ENCODE results near the gene ANKRD44.

Gene ANKRD44

DNA sequence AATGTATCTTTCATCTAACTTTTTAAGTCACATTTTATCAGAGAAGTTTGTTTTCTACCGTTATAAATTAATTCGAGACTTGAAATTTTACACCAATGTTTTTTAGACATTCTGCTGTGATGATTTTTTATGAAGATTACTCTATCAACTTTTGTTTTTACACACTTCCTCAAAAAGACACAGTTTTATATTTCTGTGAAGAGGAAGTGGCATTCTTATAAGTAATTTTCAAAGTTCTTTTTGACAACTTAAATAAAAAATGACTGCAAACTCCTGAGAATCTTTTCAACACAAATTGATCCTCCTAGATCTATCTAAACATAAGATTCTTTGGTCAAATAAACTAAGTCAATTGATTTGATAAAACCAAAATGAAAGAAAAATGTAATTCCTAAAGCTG is 13.7 kb downstream of the ANKRD44 start:
- no peak overlapping the region for H2AFZ ChIP-seq (ENCODE audit: low read length)
- H3K79me2 ChIP-seq (ENCODE audit: insufficient read depth, low read length): peaks cover 100% of the 10 kb centered on the region
- no peaks in the 10 kb centered on the region for H3K27me3 ChIP-seq (ENCODE audit: insufficient read depth, low read length, poor library complexity, severe bottlenecking)
- peaks cover 69% of the 10 kb centered on the region for H3K4me1 ChIP-seq (ENCODE audit: insufficient read depth, low read length, poor library complexity, severe bottlenecking)
- H3K9me3 ChIP-seq (ENCODE audit: insufficient read depth, low read depth, low read length): no peaks in the 10 kb centered on the region
- H3F3A ChIP-seq (ENCODE audit: low read depth): peaks cover 9% of the 10 kb centered on the region; the same call in 1 of the 2 replicates
- H3K4me2 ChIP-seq (ENCODE audit: low read depth, low read length, poor library complexity, severe bottlenecking): peak overlapping the region; percentile 73
- TF ChIP-seq EZH2phosphoT487 (IDR thresholded peaks at IDR 0.05; ENCODE audit: borderline replicate concordance): no peak
- TF ChIP-seq, protein P1, sequence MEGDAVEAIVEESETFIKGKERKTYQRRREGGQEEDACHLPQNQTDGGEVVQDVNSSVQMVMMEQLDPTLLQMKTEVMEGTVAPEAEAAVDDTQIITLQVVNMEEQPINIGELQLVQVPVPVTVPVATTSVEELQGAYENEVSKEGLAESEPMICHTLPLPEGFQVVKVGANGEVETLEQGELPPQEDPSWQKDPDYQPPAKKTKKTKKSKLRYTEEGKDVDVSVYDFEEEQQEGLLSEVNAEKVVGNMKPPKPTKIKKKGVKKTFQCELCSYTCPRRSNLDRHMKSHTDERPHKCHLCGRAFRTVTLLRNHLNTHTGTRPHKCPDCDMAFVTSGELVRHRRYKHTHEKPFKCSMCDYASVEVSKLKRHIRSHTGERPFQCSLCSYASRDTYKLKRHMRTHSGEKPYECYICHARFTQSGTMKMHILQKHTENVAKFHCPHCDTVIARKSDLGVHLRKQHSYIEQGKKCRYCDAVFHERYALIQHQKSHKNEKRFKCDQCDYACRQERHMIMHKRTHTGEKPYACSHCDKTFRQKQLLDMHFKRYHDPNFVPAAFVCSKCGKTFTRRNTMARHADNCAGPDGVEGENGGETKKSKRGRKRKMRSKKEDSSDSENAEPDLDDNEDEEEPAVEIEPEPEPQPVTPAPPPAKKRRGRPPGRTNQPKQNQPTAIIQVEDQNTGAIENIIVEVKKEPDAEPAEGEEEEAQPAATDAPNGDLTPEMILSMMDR (conservative IDR thresholded peaks at IDR 0.05; ENCODE audit: low read length): no peak
- peak overlapping the region; percentile 50 for H3K4me3 ChIP-seq (ENCODE audit: low read length, poor library complexity, severe bottlenecking)
- peaks cover 3% of the 10 kb centered on the region for H4K20me1 ChIP-seq (ENCODE audit: insufficient read depth, low read length, poor library complexity, severe bottlenecking)
- no peaks in the 10 kb centered on the region for H3K9me2 ChIP-seq (replicated peaks; ENCODE audit: low read depth, low read length)
- H3K9ac ChIP-seq (ENCODE audit: low read depth, low read length, poor library complexity, severe bottlenecking): peak overlapping the region; percentile 44
- no peaks in the 10 kb centered on the region for H3K36me3 ChIP-seq (ENCODE audit: insufficient read depth, low read length)

DNA sequence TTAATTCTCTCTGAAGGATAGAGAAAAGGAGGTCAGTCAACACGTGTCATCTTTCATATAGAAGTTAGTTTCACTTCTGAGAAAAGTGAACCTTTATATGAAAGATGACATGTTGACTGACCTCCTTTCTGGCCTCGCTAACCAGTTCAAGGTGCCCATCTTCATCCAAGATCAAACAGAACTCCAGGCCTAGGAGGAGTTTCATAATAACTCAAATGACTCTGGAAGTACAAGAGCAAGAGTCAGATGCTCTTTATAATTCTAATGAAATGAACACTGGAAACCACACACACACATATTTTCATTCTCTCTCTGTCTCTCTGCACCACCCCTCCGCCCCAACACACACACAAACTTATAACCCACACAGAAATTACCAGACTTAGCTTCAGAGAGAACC is 16.3 kb downstream of the ANKRD44 start:
- H3K36me3 ChIP-seq (ENCODE audit: insufficient read depth, low read length): no peaks in the 10 kb centered on the region; the same call in 1 of the 2 replicates
- H2AFZ ChIP-seq (ENCODE audit: low read length): no peak overlapping the region
- no peaks in the 10 kb centered on the region for H3K9me3 ChIP-seq (ENCODE audit: insufficient read depth, low read depth, low read length)
- H3K4me3 ChIP-seq (ENCODE audit: low read length, poor library complexity, severe bottlenecking): no peak overlapping the region
- peaks cover 3% of the 10 kb centered on the region for H4K20me1 ChIP-seq (ENCODE audit: insufficient read depth, low read length, poor library complexity, severe bottlenecking)
- TF ChIP-seq EZH2phosphoT487 (IDR thresholded peaks at IDR 0.05; ENCODE audit: borderline replicate concordance): no peak
- TF ChIP-seq, protein P1 (conservative IDR thresholded peaks at IDR 0.05; ENCODE audit: low read length): no peak
- H3K9ac ChIP-seq (ENCODE audit: low read depth, low read length, poor library complexity, severe bottlenecking): peak overlapping the region; percentile 19
- H3K4me1 ChIP-seq (ENCODE audit: insufficient read depth, low read length, poor library complexity, severe bottlenecking): peaks cover 61% of the 10 kb centered on the region
- peaks cover 99% of the 10 kb centered on the region for H3K79me2 ChIP-seq (ENCODE audit: insufficient read depth, low read length)
- no peaks in the 10 kb centered on the region for H3K27me3 ChIP-seq (ENCODE audit: insufficient read depth, low read length, poor library complexity, severe bottlenecking)
- no peaks in the 10 kb centered on the region for H3K9me2 ChIP-seq (replicated peaks; ENCODE audit: low read depth, low read length)
- H3K4me2 ChIP-seq (ENCODE audit: low read depth, low read length, poor library complexity, severe bottlenecking): peak overlapping the region; percentile 15
- H3F3A ChIP-seq (ENCODE audit: low read depth): peaks cover 9% of the 10 kb centered on the region; the same call in 1 of the 2 replicates

DNA sequence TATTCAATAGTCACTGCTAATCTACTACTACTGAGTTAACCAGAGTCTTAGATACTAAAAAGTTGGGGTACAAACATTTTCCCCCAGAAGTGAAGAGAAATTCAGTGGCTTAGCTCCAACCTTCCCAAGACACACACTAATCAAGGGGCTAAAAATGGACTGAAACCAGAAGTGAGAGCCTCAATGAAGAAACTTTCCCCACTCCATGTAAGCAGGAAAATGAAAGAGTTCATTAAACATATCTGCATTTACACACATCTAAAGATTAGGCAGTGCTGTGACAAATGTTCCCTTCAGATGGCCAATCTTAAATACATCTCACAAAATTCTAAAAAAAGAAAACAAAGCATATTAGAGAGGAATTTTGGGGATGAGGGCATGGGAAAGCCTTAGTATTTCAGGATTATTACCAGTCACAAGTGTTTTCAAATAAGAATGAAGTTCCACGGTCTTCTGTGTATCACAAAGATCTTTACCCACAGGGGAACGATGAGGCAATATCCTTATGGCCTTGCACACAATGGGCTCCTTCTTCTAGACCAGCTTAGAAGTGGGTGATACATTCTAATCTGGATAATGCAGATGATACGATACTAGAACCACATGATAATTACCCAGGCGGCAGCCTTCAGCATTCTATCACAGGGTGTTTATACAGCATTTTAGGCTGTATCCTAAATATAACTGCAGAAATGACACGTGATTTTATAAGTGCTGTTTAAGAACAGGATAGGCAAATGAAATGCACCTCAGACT is 17.1 kb downstream of the ANKRD44 start:
- H2AFZ ChIP-seq (ENCODE audit: low read length): no peak overlapping the region
- no peak overlapping the region for H3K4me3 ChIP-seq (ENCODE audit: low read length, poor library complexity, severe bottlenecking)
- TF ChIP-seq, protein P1 (conservative IDR thresholded peaks at IDR 0.05; ENCODE audit: low read length): no peak
- no peak for TF ChIP-seq EZH2phosphoT487 (IDR thresholded peaks at IDR 0.05; ENCODE audit: borderline replicate concordance)
- H3K9ac ChIP-seq (ENCODE audit: low read depth, low read length, poor library complexity, severe bottlenecking): peak overlapping the region; percentile 19
- no peaks in the 10 kb centered on the region for H3K27me3 ChIP-seq (ENCODE audit: insufficient read depth, low read length, poor library complexity, severe bottlenecking)
- peaks cover 99% of the 10 kb centered on the region for H3K79me2 ChIP-seq (ENCODE audit: insufficient read depth, low read length)
- peaks cover 9% of the 10 kb centered on the region; the same call in 1 of the 2 replicates for H3F3A ChIP-seq (ENCODE audit: low read depth)
- H3K4me2 ChIP-seq (ENCODE audit: low read depth, low read length, poor library complexity, severe bottlenecking): peak overlapping the region; percentile 15
- H3K9me3 ChIP-seq (ENCODE audit: insufficient read depth, low read depth, low read length): no peaks in the 10 kb centered on the region
- no peaks in the 10 kb centered on the region; the same call in 1 of the 2 replicates for H3K36me3 ChIP-seq (ENCODE audit: insufficient read depth, low read length)
- H3K4me1 ChIP-seq (ENCODE audit: insufficient read depth, low read length, poor library complexity, severe bottlenecking): peaks cover 57% of the 10 kb centered on the region
- H3K9me2 ChIP-seq (replicated peaks; ENCODE audit: low read depth, low read length): no peaks in the 10 kb centered on the region
- H4K20me1 ChIP-seq (ENCODE audit: insufficient read depth, low read length, poor library complexity, severe bottlenecking): peaks cover 3% of the 10 kb centered on the region
